ENCODE results near the gene TAS2R40. TPM values are rescaled to one million over a fixed set of nuclear protein-coding genes. Genes with fewer than 3 reads are reported as not detected.

TAS2R40 gene
- total RNA-seq, 2 donors from 2014 or later: not detected

DNA sequence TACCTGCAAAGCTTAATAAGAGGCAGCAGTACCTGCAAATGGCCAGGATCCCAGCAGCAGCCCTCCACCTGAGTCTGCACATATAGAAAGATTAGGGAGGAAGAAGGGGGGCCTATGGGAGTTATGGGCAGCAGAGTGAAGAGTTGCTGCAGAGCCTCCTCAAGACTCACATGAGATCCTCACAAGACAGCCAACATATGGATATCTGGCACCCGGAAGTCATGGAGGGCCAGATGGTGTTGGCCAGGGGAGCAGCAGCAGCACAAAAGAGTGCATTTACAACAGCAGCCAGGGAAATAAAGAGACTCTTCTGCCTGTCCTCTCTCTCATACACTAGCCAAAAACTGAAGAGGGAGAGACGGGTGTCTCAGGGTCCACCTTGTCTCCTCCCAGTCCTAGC is 4.0 kb upstream of the TAS2R40 start:
- ATAC-seq (no peak), DNase-seq (no peak)
- intact Hi-C loops (cut with DNase I): loop anchor here in 1 of 2 donors (5.0 kb wide), 1 partner anchor 366 kb away; no protein-coding TSS in a partner anchor

DNA sequence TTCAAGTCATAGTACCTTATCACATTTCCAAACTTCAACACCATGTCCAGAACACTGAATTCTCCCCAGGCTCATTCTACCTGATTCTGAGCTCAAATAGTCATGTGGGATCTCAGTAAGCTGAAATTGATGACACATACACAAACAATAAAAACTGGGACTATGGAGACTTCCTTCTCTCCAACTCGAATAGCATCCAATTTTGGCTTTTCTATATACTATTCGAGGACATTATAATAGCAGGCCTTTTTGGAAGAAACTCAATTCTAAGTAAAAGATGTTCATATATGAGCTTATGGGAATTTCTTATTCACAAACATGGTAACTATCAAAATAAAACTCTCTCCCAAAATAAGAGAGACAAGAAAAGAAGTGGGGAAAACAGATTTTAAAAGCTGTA is 551 bp upstream of the TAS2R40 start:
- intact Hi-C loops (cut with DNase I): no loop called here
- no peak for ATAC-seq

DNA sequence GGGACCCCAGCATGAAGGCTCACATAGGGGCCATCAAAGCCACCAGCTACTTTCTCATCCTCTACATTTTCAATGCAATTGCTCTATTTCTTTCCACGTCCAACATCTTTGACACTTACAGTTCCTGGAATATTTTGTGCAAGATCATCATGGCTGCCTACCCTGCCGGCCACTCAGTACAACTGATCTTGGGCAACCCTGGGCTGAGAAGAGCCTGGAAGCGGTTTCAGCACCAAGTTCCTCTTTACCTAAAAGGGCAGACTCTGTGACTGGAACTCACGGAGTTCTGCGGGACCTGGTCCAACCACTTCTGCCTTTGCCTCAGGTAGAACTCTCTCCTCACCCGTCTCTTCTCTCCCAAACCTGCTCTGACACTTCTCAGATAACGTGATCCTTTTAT is 945 bp downstream of the TAS2R40 start:
- intact Hi-C loops (cut with DNase I): no loop called here
- peak; percentile 30 for DNase-seq
- peak in 1 of 2 donors; percentile 55 for ATAC-seq

More for the DNA sequence above, 551 bp upstream of the TAS2R40 start:
- no peak for DNase-seq

DNA sequence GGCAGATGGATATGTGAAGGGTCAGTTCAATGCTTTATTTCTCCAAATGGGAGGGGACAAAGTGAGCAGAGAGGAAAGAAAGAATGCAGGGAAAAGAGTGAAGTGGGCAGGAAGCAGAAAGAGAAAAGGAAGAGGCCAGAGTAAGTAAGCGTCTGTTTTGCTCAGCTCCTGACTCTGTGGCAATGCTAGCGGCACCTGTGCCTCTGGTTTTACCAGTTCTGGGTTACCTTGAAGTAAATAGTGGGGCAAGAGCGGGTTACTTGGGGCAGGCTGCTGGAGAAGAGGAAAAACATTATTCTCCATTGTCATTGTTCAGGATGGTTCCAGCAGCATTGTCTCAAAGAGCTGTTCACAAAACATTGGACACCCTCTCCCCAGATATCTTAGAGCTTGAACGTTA is 1.9 kb downstream of the TAS2R40 start:
- DNase-seq: no peak
- intact Hi-C loops (cut with DNase I): no loop called here
- no peak for ATAC-seq

DNA sequence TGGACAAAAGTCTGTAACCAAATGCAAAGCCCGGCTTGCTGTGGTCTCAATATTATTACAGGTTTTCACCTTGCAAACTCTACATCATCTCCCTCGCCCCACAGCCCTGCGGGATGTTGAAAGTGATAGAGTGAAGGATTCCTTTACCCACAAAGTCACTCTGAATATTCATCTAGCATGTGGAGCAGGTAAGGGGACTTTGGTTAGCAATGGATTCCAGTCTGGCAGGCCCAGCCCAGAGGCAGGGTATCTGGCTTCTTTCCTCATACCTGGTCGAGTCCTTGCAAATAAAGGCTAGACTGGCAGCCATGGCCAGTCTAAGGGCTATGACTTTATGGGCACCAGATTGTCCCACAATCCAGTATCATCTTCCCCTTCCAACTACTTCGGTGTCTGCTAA is 3.2 kb downstream of the TAS2R40 start:
- intact Hi-C loops (cut with DNase I): no loop called here
- DNase-seq (no peak), ATAC-seq (no peak)

DNA sequence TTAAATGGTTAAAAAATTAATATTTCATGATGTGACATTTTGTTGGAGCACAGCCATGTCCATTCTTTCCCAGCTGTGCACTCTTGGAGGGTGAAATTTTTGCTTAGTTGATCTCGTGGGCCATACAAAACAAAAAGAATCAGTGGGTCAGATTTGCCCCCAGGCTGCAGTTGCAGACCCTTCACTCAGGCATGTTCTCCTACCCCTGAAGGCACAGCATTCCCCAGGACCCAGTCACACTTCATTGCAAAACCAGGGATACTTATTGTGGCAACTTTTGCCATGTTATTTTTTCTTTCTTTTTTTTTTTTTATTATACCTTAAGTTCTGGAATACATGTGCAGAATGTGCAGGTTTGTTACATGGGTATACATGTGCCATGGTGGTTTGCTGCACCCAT is 6.0 kb downstream of the TAS2R40 start:
- intact Hi-C loops (cut with DNase I): no loop called here
- ATAC-seq: no peak
- DNase-seq: no peak

DNA sequence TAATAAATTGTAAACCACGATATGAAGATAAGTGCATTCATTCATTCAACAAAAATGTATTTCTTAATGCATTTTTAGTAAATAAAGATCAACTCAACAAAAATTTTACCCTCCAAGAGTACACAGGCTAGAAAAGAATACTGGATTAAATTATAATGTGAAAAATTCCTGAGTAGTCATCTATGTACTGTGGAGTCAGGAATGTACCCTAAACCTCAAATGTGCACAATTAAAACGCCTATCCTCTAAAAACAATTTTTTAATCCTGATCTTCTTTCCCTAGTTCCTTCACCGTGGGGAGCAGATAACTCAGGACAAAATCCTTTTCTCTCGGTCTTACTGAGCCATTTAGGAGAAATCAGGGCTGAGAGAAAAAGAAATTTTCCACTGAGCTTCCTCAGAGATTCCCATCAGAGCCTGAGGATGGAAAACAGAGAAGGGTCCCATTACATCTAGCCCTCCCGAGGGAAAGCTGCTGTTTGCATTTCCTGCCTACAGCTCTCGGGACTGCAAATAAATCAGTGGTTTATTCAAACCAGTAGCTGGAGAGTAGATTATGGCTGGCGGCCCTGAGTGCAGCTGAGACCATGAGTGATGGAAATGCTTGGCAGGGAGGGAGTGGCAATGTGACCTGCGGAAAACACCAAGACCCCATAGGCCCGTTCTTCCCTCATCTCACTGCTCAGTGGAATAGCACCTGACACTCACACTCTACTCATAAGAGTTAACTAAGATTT is 7.4 kb downstream of the TAS2R40 start:
- DNase-seq: no peak
- intact Hi-C loops (cut with DNase I): no loop called here
- ATAC-seq: peak; percentile 5 to 30

DNA sequence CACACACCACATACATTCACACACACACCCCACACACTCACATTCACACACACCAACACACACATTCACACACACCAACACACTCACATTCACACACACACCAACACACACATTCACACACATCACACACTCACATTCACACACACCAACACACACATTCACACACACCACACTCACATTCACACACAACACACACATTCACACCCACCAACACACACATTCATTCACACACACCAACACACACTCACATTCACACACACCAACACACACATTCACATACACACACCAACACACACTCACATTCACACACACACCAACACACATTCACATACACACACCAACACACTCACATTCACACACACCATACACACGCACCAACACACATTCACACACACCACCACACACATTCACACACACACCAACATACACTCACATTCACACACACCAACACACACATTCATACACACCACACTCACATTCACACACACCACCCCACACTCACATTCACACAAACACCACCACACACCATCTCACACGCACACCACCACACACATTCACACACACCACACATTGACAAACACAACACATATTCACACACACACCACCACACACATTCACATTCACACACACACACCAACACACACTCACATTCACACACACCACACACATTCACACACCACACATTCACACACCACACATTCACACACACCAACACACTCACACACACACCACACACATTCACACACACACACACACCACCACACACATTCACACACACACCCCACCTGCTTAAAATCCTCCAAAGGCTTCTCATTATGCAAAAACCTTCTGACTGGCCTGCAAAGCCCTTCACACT is 9.0 kb downstream of the TAS2R40 start:
- ATAC-seq (no peak), DNase-seq (no peak)
- intact Hi-C loops (cut with DNase I): no loop called here

DNA sequence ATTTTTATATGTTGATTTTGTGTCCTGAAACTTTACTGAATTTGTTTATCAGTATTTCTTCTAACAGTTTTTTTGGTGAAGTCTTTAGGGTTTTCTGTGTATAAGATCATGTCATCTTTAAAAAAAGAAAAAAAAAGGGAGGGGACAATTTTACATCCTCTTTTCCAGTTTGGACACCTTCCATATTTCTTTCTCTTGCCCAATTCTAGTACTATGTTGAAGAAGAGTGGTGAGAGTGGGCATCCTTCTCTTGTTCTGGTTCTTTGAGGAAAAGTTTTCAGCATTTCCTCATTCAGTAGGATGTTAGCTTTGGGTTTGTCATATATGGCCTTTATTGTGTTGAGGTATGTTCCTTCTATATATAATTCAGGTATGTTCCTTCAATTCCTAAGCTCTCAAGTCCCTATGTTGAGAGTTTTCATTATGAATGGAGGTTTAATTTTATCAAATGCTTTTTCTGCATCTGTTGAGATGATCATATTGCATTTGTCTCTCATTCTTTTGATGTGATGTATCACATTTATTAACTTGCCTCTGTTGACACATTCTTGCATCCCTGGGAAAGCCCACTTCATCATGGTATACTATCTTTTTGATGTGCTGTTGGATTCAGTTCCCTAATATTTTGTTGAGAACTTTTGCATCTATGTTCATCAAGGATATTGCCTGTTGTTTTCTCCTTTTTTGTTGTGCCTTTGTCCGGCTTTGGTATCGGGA is 12.1 kb downstream of the TAS2R40 start:
- intact Hi-C loops (cut with DNase I): no loop called here
- DNase-seq (no peak), ATAC-seq (no peak)

DNA sequence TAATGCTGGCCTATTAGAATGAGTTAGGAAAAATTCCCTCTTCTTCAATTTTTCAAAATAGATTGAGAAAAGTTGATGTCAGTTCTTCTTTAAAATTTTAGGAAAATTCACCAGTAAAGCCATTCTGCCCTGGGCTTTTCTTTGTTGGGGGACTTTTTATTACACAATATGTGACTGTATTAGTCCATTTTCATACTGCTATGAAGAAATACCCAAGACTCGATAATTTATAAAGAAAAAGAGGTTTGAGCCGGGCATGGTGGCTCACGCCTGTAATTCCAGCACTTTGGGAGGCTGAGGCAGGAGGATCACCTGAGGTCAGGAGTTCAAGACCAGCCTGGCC is 12.7 kb downstream of the TAS2R40 start:
- intact Hi-C loops (cut with DNase I): no loop called here
- no peak for DNase-seq
- ATAC-seq: no peak

DNA sequence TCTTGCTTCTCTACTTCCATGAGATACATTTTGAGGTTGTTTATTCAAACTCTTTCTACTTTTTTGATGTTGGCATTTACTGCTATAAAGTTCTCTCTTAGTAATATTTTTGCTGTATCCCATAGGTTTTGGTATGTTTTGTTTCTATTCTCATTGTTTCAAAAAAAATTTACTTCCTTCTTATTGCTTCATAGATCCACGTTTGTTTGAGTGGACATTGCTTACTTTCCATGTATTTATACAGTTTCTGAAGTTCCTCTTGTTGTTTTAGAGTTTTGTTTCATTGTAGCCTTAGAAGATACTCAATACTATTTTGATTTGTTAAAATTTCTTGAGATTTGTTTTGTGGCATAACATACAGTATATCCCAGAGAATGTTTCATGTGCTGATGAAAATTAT is 13.7 kb downstream of the TAS2R40 start:
- DNase-seq: no peak
- ATAC-seq: no peak
- intact Hi-C loops (cut with DNase I): no loop called here

DNA sequence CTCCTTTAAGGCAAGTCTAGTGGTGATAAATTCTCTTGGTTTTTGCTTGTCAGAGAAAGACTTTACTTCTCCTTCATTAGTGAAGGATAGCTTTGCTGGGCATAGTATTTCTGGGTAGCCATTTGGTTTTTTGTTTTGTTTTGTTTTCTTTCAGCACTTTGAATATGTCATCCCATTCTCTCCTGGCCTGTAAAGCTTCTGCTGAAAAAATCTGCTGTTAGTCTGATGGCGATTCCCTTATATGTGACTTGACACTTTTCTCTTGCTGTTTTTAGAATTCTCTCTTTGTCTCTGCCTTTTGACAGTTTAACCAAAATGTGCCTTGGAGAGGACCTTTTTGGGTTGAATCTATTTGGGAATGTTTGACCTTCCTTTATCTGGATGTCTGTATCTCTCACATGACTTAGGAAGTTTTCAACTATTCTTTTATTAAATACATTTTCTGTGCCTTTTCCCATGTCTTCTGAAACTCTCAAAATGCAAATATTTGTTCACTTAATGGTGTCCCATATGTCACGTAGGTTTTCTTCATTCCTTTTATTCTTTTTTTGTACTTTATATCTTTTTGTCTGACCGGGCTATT is 14.7 kb downstream of the TAS2R40 start:
- DNase-seq (no peak), ATAC-seq (no peak)
- intact Hi-C loops (cut with DNase I): no loop called here

DNA sequence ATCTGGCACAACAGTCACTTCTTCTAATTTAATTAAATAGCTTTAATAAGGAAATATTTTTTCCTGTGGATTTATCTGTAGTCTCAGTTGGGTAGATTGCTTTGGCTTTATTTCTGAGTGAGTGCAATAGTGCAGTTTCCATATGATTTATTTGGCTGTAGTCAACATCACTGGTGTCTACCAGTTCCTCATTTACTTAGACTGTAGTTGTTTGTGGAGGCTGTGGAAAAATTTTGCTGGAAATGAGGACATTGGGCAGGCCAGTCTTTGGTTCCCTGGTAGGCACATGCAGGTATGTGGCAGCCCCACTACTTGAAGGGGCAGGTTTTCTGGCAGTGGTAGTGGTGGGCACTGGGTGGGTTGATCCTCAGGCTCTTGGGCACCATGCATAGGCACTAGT is 15.5 kb downstream of the TAS2R40 start:
- intact Hi-C loops (cut with DNase I): no loop called here
- DNase-seq: no peak
- no peak for ATAC-seq

DNA sequence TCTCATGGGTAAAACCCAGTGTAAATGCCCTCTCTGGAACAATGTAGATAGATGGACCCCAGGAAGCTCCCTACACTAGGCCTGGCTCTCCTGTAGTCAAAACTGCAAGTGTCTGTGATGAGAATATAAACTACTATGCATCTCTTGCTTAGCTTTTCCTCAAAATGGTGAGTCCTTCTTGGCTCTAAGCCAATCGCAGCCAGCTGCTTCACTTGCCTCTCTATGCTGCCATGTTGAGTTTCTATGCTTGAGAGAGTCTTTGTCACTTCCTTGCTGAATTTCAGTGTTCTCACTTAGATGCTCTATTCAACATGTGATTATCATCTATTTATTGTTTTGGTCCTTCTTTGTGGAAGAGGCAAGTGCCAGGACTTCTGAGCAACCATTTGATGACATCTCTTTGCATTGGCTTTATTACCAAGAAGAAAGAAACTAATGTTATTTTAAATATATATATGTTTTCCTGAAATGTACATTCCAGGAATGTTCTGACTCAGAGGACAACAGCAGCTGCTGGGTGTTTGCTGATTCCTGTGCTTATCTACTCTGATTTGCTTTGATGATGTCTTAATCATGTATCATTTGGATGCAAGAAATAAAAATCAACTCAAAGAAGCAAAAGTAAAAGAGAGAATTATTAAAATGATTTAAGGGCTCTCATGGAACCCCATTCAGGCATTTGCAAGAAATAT is 16.6 kb downstream of the TAS2R40 start:
- intact Hi-C loops (cut with DNase I): no loop called here
- no peak for ATAC-seq
- DNase-seq: no peak

DNA sequence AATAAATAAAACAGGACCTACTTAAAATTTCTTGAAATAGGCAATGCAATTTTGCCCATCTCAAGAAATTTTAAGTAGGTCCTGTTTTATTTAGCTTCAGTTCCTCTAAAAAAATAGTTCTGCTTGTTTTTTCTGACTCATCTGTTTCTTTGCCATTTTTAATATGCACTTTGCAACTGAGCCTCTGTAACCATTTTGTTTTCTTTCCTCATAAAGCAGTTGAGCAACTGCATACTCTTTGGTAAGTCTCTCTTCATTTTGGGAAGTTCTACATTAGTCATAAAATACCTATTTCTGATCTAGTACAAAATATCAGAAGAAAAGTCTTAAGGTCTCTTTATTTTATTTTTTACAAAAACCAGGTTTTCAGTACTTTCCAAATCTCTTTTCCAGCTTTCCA is 18.0 kb downstream of the TAS2R40 start:
- ATAC-seq: peak; percentile 59 to 60
- DNase-seq: no peak
- intact Hi-C loops (cut with DNase I): loop anchor here (1.0 to 10.0 kb wide), 4 partner anchors 65 to 177 kb away; no protein-coding TSS in a partner anchor

DNA sequence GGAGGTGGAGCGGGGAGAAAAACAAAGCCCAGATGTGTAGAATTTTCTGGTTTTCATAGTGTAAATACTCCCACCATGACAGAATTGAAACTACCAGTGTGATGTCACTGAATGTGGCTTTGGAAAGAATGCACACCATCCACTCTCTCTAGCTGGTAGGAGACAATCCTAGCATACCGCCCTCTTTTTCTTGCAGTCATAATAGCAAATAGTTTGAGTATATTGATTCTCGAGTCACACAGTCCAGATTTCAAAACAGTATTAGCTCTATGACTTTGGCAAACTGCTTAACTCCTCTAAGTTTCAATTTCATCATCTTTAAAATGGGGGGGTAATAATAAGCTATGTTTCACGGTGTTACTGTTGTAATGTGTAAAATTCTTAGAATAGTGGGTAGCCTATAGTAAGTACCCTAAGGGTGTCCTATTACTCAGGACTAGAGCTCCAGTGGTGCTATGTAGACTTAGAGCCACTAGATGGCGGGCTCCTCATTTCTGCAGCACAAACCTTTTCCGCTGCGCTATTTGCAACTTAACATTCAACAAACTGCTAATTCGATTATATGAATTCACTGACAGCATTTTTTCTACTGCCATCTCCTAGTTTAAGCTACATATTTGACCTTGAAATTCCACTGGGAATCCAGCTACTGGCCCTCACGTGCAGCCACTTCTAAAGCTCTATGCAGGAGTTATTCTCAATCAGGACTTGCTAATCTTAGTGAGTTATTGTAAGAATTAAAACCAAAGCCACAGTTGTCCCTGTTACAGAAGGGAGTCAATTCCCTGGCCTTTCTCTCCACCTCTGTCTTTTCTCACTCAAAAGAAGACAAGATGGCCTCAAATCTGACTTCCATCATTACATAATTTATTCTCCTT is 18.7 kb downstream of the TAS2R40 start:
- intact Hi-C loops (cut with DNase I): loop anchor here (1.0 to 10.0 kb wide), 4 partner anchors 65 to 177 kb away; no protein-coding TSS in a partner anchor
- peak; percentile 65 for DNase-seq
- peak; percentile 91 to 92 for ATAC-seq

DNA sequence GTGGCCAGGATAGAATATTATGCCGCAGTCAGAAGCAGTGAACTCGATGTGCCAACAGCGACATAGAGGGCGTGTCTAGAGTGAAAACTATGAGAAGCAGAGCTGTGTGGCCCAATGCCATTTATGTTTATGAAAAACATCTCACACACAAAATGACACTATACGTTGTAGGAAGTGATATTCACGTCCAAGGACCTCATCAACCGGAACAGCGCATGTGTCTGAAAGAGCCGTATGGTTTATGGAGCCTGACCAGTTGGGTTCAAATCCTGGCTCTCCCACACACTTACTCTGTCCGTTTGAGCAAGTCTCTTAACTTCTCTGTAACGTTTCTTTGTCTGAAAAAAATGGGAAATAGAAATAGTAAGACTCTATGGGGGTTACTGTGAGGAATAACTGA is 20.5 kb downstream of the TAS2R40 start:
- intact Hi-C loops (cut with DNase I): loop anchor here (5.0 to 10.0 kb wide), 3 partner anchors 65 to 175 kb away; no protein-coding TSS in a partner anchor
- ATAC-seq: no peak
- no peak for DNase-seq

DNA sequence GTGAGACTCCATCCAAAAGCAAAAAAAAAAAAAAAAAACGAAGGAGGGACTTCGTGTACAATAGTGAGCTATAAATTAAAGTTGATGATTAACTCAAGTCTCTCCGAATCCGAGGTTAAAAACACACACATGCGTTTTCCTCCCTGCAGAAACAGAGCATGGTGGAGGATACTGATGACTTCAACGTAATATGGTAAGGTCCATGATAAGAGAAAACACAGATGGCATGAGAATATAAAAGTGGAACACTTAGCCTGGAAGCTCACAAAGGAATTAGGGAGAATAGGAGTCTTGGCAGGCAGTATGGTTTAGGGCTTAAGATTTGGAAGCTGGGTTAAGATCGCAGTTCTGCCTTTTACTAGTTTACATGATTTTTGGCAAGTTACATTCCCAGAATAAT is 21.3 kb downstream of the TAS2R40 start:
- no peak for ATAC-seq

More for the DNA sequence above, 21.3 kb downstream of the TAS2R40 start:
- no peak for DNase-seq
- intact Hi-C loops (cut with DNase I): loop anchor here (5.0 to 10.0 kb wide), 3 partner anchors 64 to 174 kb away; no protein-coding TSS in a partner anchor

Measured in left cardiac atrium (tissue), 4 donors.